Kidney (tissue), 14 donors: Measurements from ENCODE around the gene CX3CR1. TPM values are rescaled to one million over a fixed set of nuclear protein-coding genes. Genes with fewer than 3 reads are reported as not detected.

ENCODE experiments used
- DNase-seq, 5 donors: peaks; one replicate each; pipeline ENCODE4 v3.0.0-alpha.2; 2013 to 2020
- FAIRE-seq: peaks from 2 replicates; lab custom pipeline; 2012; peaks lifted over from hg19 to GRCh38; lab: Jason Lieb, UNC
- H3K27ac ChIP-seq, 2 donors: one replicate each; pipeline ENCODE4 v1.7.0; 2013; ENCODE audit warnings: low read depth in 2 of 2, low read length in 2 of 2, inconsistent platforms in 1 of 2
- H3K27me3 ChIP-seq: one replicate; pipeline ENCODE4 v1.7.1; 2013; ENCODE audit warnings: low read length, inconsistent platforms; ENCODE audit not compliant: control insufficient read depth, insufficient read depth
- H3K36me3 ChIP-seq, 3 donors: one replicate each; pipeline versions ENCODE4 v1.7.0 to v1.7.1; 2013; ENCODE audit warnings: low read length in 3 of 3, control low read depth in 1 of 3, inconsistent platforms in 1 of 3; ENCODE audit not compliant: insufficient read depth in 3 of 3, control insufficient read depth in 2 of 3
- H3K4me1 ChIP-seq, 3 donors: one replicate each; pipeline versions ENCODE4 v1.7.0 to v1.7.1; 2013; ENCODE audit warnings: low read length in 3 of 3, inconsistent platforms in 1 of 3, low read depth in 1 of 3; ENCODE audit not compliant: control insufficient read depth in 2 of 3, insufficient read depth in 2 of 3
- H3K4me3 ChIP-seq, 3 donors: one replicate each; pipeline versions ENCODE4 v1.7.0 to v1.8.1; 2013; ENCODE audit warnings: low read length in 3 of 3, control low read depth in 1 of 3, inconsistent platforms in 1 of 3
- H3K9ac ChIP-seq, 3 donors: one replicate each; pipeline versions ENCODE4 v1.7.0 to v1.7.1; 2013; ENCODE audit warnings: low read length in 3 of 3, control low read depth in 1 of 3, inconsistent platforms in 1 of 3
- H3K9me3 ChIP-seq, 3 donors: one replicate each; pipeline versions ENCODE4 v1.7.0 to v1.7.1; 2013; ENCODE audit warnings: low read length in 3 of 3, control low read depth in 1 of 3, inconsistent platforms in 1 of 3; ENCODE audit not compliant: control insufficient read depth in 2 of 3, insufficient read depth in 1 of 3
- CTCF ChIP-seq: IDR thresholded peaks from 3 replicates; pipeline ENCODE4 v1.5.1; 2012; ENCODE audit warnings: mild to moderate bottlenecking, moderate library complexity, borderline replicate concordance; ENCODE audit not compliant: insufficient read depth; ENCODE audit errors: extremely low read depth
- intact Hi-C: fragments of 100-400 bp; cut with DNase I; formaldehyde crosslinking; loops from one replicate; pipeline ENCODE4 v1.11.1; 2022
- polyA plus RNA-seq: library from polyadenylated mRNA; stranded (reverse); fragments of 350-450 nt; fragmentation: Illumina TruSeq; extraction: RNeasy Lipid Tissue Mini Kit (QIAGEN cat#74804); gene quantifications from one replicate; pipeline ENCODE4 v1.2.3, GENCODE V29; 2014; ENCODE audit warnings: low read depth, low replicate concordance; ENCODE audit not compliant: insufficient read depth
- total RNA-seq: library from RNA; stranded (reverse); fragmentation: NEBNext Ultra II Directional; extraction: Animal tissue kit (Norgen Biotek cat#: 25700); gene quantifications from one replicate; pipeline ENCODE4 v1.2.1, GENCODE V29; 2021
- donor health status: control.
- donor health status: control.
- donor health status: control.
- donor health status: control.
- donor health status: control.
- donor health status: DM: yes; HTN: yes; CAD: no.
- donor health status: Normal renal cell carcinoma (clear cell type).

The CX3CR1 gene
- total and polyA plus RNA-seq, 2 donors from 2014 or later, result 0.99 to 4.4 TPM

- no peaks in the 10 kb centered on the region for H3K27me3 ChIP-seq
- H3K27ac ChIP-seq, result no peak overlapping the region
- no peak for TF ChIP-seq CTCF
- FAIRE-seq (no peak), DNase-seq (no peak)
- H3K9me3 ChIP-seq, result no peaks in the 10 kb centered on the region
- no peak overlapping the region for H3K9ac ChIP-seq
- H3K36me3 ChIP-seq, result no peaks in the 10 kb centered on the region
- no peaks in the 10 kb centered on the region for H3K4me1 ChIP-seq
- intact Hi-C loops, result no loop called here
- H3K4me3 ChIP-seq, result no peak overlapping the region
Measured at GRCh38 chr3:39262846-39263245, 17.0 kb downstream of the CX3CR1 start.

- Histone ChIP-seq H3K4me3 (no peak overlapping the region), H3K27me3 (no peaks in the 10 kb centered on the region), H3K27ac (no peak overlapping the region), H3K4me1 (no peaks in the 10 kb centered on the region), H3K9ac (no peak overlapping the region), H3K9me3 (no peaks in the 10 kb centered on the region), H3K36me3 (no peaks in the 10 kb centered on the region)
- DNase-seq (no peak), FAIRE-seq (no peak)
- intact Hi-C loops, result no loop called here
- no peak for TF ChIP-seq CTCF
Measured at GRCh38 chr3:39261726-39262125, 18.1 kb downstream of the CX3CR1 start.

- no peaks in the 10 kb centered on the region for H3K4me1 ChIP-seq
- TF ChIP-seq CTCF, result no peak
Measured at GRCh38 chr3:39260957-39261356, 18.9 kb downstream of the CX3CR1 start.

GRCh38 chr3:39260318-39260717 lies 19.5 kb downstream of the CX3CR1 start:
- FAIRE-seq, result no peak
- TF ChIP-seq CTCF, result no peak

More at GRCh38 chr3:39260957-39261356, 18.9 kb downstream of the CX3CR1 start:
- DNase-seq, result peak in 4 of 5 donors; percentile 30 to 83 (median 56)
- Histone ChIP-seq H3K4me3 (no peak overlapping the region), H3K27me3 (no peaks in the 10 kb centered on the region), H3K9me3 (no peaks in the 10 kb centered on the region), H3K9ac (no peak overlapping the region), H3K27ac (no peak overlapping the region), H3K36me3 (no peaks in the 10 kb centered on the region)
- intact Hi-C loops, result no loop called here
- FAIRE-seq, result peak; percentile 52

More at GRCh38 chr3:39260318-39260717, 19.5 kb downstream of the CX3CR1 start:
- no peak overlapping the region for H3K4me3 ChIP-seq
- DNase-seq, result no peak
- no peak overlapping the region for H3K9ac ChIP-seq
- no peaks in the 10 kb centered on the region for H3K36me3 ChIP-seq
- H3K4me1 ChIP-seq, result no peaks in the 10 kb centered on the region
- intact Hi-C loops, result no loop called here
- H3K27ac ChIP-seq, result no peak overlapping the region
- H3K27me3 ChIP-seq, result no peaks in the 10 kb centered on the region
- H3K9me3 ChIP-seq, result no peaks in the 10 kb centered on the region
